ENCODE data around the gene PREP.

The PREP gene

GRCh38 chr6:105317607-105318533, 85.0 kb downstream of the PREP start:
- no peaks in the 10 kb centered on the region for H3K4me1 ChIP-seq (ENCODE audit: control insufficient read depth, insufficient read depth, low read length)
- TF ChIP-seq ZNF792 (tag by site-specific recombination; IDR thresholded peaks at IDR 0.05) = no peak
- TF ChIP-seq, protein P1, sequence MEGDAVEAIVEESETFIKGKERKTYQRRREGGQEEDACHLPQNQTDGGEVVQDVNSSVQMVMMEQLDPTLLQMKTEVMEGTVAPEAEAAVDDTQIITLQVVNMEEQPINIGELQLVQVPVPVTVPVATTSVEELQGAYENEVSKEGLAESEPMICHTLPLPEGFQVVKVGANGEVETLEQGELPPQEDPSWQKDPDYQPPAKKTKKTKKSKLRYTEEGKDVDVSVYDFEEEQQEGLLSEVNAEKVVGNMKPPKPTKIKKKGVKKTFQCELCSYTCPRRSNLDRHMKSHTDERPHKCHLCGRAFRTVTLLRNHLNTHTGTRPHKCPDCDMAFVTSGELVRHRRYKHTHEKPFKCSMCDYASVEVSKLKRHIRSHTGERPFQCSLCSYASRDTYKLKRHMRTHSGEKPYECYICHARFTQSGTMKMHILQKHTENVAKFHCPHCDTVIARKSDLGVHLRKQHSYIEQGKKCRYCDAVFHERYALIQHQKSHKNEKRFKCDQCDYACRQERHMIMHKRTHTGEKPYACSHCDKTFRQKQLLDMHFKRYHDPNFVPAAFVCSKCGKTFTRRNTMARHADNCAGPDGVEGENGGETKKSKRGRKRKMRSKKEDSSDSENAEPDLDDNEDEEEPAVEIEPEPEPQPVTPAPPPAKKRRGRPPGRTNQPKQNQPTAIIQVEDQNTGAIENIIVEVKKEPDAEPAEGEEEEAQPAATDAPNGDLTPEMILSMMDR (tag by site-specific recombination; IDR thresholded peaks at IDR 0.05) = 0 out of 2 replicates have a peak, but pooled peaks have one; percentile 11
- peaks cover 0 to 38% of the 10 kb centered on the region in 2 experiments; a peak in 1 of 3 replicates for H3K36me3 ChIP-seq (ENCODE audit: control insufficient read depth in 2 of 2, insufficient read depth in 1 of 2, low read length in 2 of 2)
- no peak overlapping the region for H3K4me3 ChIP-seq (ENCODE audit: low read depth, low read length)
- ChIA-PET POLR2A (interaction anchor here (0.6 kb wide), 1 partner anchor 379 kb away, joined by 5 read pairs; no protein-coding TSS in a partner anchor), CTCF (interaction anchor here (0.6 to 2.9 kb wide), 25 partner anchors 9 to 310 kb away, joined by 3 to 19 read pairs (median 4); partner anchors contain the start of gene PREP)
- no peak overlapping the region for H3K27ac ChIP-seq (ENCODE audit: extremely low read depth, low read depth, low read length)
- no peaks in the 10 kb centered on the region for H3K9me3 ChIP-seq (ENCODE audit: control insufficient read depth, insufficient read depth, low read depth, low read length)

- ChIA-PET POLR2A (no interaction called here), CTCF (no interaction called here)
- Histone ChIP-seq H3K27ac (ENCODE audit: extremely low read depth, low read depth, low read length) (no peak overlapping the region), H3K4me1 (ENCODE audit: control insufficient read depth, insufficient read depth, low read length) (no peaks in the 10 kb centered on the region), H3K4me3 (ENCODE audit: low read depth, low read length) (no peak overlapping the region), H3K36me3 (ENCODE audit: control insufficient read depth in 2 of 2, insufficient read depth in 1 of 2, low read length in 2 of 2) (peaks cover 0 to 21% of the 10 kb centered on the region in 2 experiments; a peak in 1 of 3 replicates), H3K9me3 (ENCODE audit: control insufficient read depth, insufficient read depth, low read depth, low read length) (no peaks in the 10 kb centered on the region)
- no peak for TF ChIP-seq ZNF837 (tag by site-specific recombination; IDR thresholded peaks at IDR 0.05)
- TF ChIP-seq ZNF16 (tag by site-specific recombination; IDR thresholded peaks at IDR 0.05; ENCODE audit: low read depth) = no peak
- TF ChIP-seq, protein P2, sequence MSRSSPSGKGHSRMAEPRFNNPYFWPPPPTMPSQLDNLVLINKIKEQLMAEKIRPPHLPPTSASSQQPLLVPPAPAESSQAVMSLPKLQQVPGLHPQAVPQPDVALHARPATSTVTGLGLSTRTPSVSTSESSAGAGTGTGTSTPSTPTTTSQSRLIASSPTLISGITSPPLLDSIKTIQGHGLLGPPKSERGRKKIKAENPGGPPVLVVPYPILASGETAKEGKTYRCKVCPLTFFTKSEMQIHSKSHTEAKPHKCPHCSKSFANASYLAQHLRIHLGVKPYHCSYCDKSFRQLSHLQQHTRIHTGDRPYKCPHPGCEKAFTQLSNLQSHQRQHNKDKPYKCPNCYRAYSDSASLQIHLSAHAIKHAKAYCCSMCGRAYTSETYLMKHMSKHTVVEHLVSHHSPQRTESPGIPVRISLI (tag by site-specific recombination; IDR thresholded peaks at IDR 0.05) = no peak
- no peak for TF ChIP-seq ZIC2 (tag by site-specific recombination; IDR thresholded peaks at IDR 0.05)
- TF ChIP-seq ZBTB21 (tag by site-specific recombination; IDR thresholded peaks at IDR 0.05) = no peak
- TF ChIP-seq ZNF335 (tag by site-specific recombination; conservative IDR thresholded peaks at IDR 0.05) = no peak
- no peak for TF ChIP-seq ZNF121 (tag by site-specific recombination; IDR thresholded peaks at IDR 0.05)
- TF ChIP-seq ZNF366 (tag by site-specific recombination; conservative IDR thresholded peaks at IDR 0.05) = no peak
- TF ChIP-seq PRDM10 (tag by site-specific recombination; IDR thresholded peaks at IDR 0.05) = no peak
- TF ChIP-seq OSR2 (tag by site-specific recombination; IDR thresholded peaks at IDR 0.05) = no peak
- TF ChIP-seq ZSCAN30 (tag by site-specific recombination; IDR thresholded peaks at IDR 0.05) = no peak
- no peak for TF ChIP-seq ZFP37 (tag by site-specific recombination; IDR thresholded peaks at IDR 0.05)
- TF ChIP-seq ZNF670 (tag by site-specific recombination; IDR thresholded peaks at IDR 0.05; ENCODE audit: low read depth) = no peak
These were observed 89.7 kb downstream of the PREP start for GRCh38 chr6:105313211-105313610.
